K562 (cell line): Measurements from ENCODE around the gene PREX1. TPM values are rescaled to one million over a fixed set of nuclear protein-coding genes. Genes with fewer than 3 reads are reported as not detected.

Experiments
- ATAC-seq: fragments of 200-7000 bp; cut with Tn5 transposase; 3 replicates; pipeline ENCODE4 v1.9.1; 2020; ENCODE audit warnings: moderate library complexity
- BruUV-seq: library from RNA; stranded (reverse); fragments of 400-500 nt; replicated peaks from 2 replicates; lab custom pipeline; 2021; lab: Mats Ljungman, UMichigan
- CTCF ChIA-PET: fragments of 300-600 bp; formaldehyde crosslinking; extraction: SDS; loops from one replicate; lab custom pipeline; 2021; ENCODE audit warnings: low intra/inter-chr PET ratio; lab: Yijun Ruan, JAX
- POLR2A ChIA-PET: fragments of 300-600, 350-650 bp; sonication (Branson Sonifier 250); formaldehyde crosslinking; extraction: SDS; loops from one replicate; lab custom pipeline; 2021; ENCODE audit warnings: antibody characterized with exemption, inconsistent platforms; lab: Yijun Ruan, JAX
- DNase-seq, 4 experiments: peaks; one replicate each; pipeline versions ENCODE4 v3.0.0 to v3.0.0-alpha.2; 2011 to 2018; ENCODE audit warnings: low spot score in 3 of 4, mixed read lengths in 3 of 4; ENCODE audit errors: extremely low read depth in 1 of 4
- FAIRE-seq: peaks from 2 replicates; lab custom pipeline; 2011; peaks lifted over from hg19 to GRCh38; lab: Jason Lieb, UNC
- H2AFZ ChIP-seq: 2 replicates; pipeline ENCODE4 v1.6.0; 2011; ENCODE audit warnings: low read depth, low read length, control low read depth, inconsistent platforms
- H3K27ac ChIP-seq: fragments of 200-600 bp; 3 replicates; pipeline ENCODE4 v1.8.0; 2011; ENCODE audit warnings: low read depth, mild to moderate bottlenecking, control low read depth, inconsistent platforms, low read length, moderate library complexity, mixed read lengths; ENCODE audit errors: extremely low read depth
- H3K27me3 ChIP-seq, 2 experiments: fragments of 300-600 bp in 1 of 2; 2 replicates in 1 of 2; 3 replicates in 1 of 2; pipeline versions ENCODE4 v1.6.0 to v1.8.0; 2011; ENCODE audit warnings: inconsistent platforms in 2 of 2, low read length in 2 of 2, mild to moderate bottlenecking in 1 of 2, mixed read lengths in 1 of 2, moderate library complexity in 1 of 2; ENCODE audit not compliant: control insufficient read depth in 2 of 2, insufficient read depth in 2 of 2
- H3K36me3 ChIP-seq: fragments of 300-600 bp; 3 replicates; pipeline ENCODE4 v1.8.0; 2011; ENCODE audit warnings: mild to moderate bottlenecking, low read length, inconsistent platforms; ENCODE audit not compliant: control insufficient read depth, insufficient read depth
- H3K4me1 ChIP-seq, 2 experiments: fragments of 200-600 bp in 1 of 2; replicated peaks in 1 of 2; 2 replicates in 1 of 2; 3 replicates in 1 of 2; pipeline versions ENCODE4 v1.5.1 to v1.8.0; 2011; ENCODE audit warnings: inconsistent platforms in 2 of 2, low read length in 2 of 2, mild to moderate bottlenecking in 1 of 2, mixed read lengths in 1 of 2, moderate library complexity in 1 of 2; ENCODE audit not compliant: control insufficient read depth in 2 of 2, insufficient read depth in 2 of 2
- H3K4me2 ChIP-seq: 2 replicates; pipeline ENCODE4 v1.6.1; 2011; ENCODE audit warnings: low read length, control low read depth, inconsistent platforms, mixed read lengths; ENCODE audit not compliant: insufficient read depth
- H3K4me3 ChIP-seq: fragments of 200-600 bp; sonication (generic), shearing (Covaris generic); 2 replicates; pipeline ENCODE4 v1.5.1; 2016; ENCODE audit warnings: control low read depth, inconsistent platforms
- H3K79me2 ChIP-seq: fragments of 200-600 bp; 3 replicates; pipeline ENCODE4 v1.8.0; 2011; ENCODE audit warnings: low read length, inconsistent platforms; ENCODE audit not compliant: control insufficient read depth, insufficient read depth
- H3K9ac ChIP-seq, 2 experiments: 2 replicates each; pipeline versions ENCODE4 v1.6.0 to v1.6.1; 2011; ENCODE audit warnings: low read depth in 2 of 2, low read length in 2 of 2, control low read depth in 1 of 2, inconsistent platforms in 1 of 2, mild to moderate bottlenecking in 1 of 2, mixed read lengths in 1 of 2; ENCODE audit not compliant: insufficient read depth in 1 of 2
- H3K9me1 ChIP-seq: one replicate; pipeline ENCODE4 v1.6.0; 2011; ENCODE audit warnings: inconsistent platforms, mild to moderate bottlenecking, low read length, moderate library complexity; ENCODE audit not compliant: control insufficient read depth, insufficient read depth
- H3K9me3 ChIP-seq: replicated peaks from 2 replicates; pipeline ENCODE4 v1.5.1; 2011; ENCODE audit warnings: low read depth, low read length, inconsistent platforms; ENCODE audit not compliant: control insufficient read depth, insufficient read depth
- H4K20me1 ChIP-seq: replicated peaks from 2 replicates; pipeline ENCODE4 v1.6.1; 2011; ENCODE audit warnings: low read length, inconsistent platforms, mixed read lengths; ENCODE audit not compliant: control insufficient read depth, insufficient read depth
- ELK3 ChIP-seq: fragments of 450-650 bp; formaldehyde crosslinking; IDR thresholded peaks from 2 replicates; pipeline ENCODE4 v1.4.0; 2020; ENCODE audit warnings: mild to moderate bottlenecking
- FOSL1 ChIP-seq: fragments of 200-800 bp; sonication (Bioruptor generic); conservative IDR thresholded peaks from 2 replicates; pipeline ENCODE4 v1.6.1; 2016; ENCODE audit warnings: missing genetic modification characterization, missing compliant biosample characterization
- HNRNPK ChIP-seq: fragments of 200-400 bp; formaldehyde crosslinking; IDR thresholded peaks from one replicate; pipeline ENCODE4 v1.6.1; 2018; ENCODE audit warnings: mild to moderate bottlenecking, low read depth, low read length; ENCODE audit not compliant: poor library complexity, severe bottlenecking
- ILF3 ChIP-seq: fragments of 450-650 bp; IDR thresholded peaks from 2 replicates; pipeline ENCODE4 v1.6.1; 2018; ENCODE audit warnings: antibody characterized with exemption, mild to moderate bottlenecking, moderate library complexity, borderline replicate concordance
- NFIC ChIP-seq: fragments of 450-650 bp; IDR thresholded peaks from 2 replicates; pipeline ENCODE4 v1.6.1; 2017; ENCODE audit warnings: mild to moderate bottlenecking, inconsistent platforms
- NR3C1 ChIP-seq: sonication (generic); formaldehyde crosslinking; IDR thresholded peaks from 2 replicates; pipeline ENCODE4 v1.8.1; 2022; ENCODE audit warnings: missing genetic modification reagents
- SRF ChIP-seq, 2 experiments: fragments of 250-450, 450-650 bp in 1 of 2; sonication (Bioruptor Pico) in 1 of 2; sonication (generic) in 1 of 2; formaldehyde crosslinking; IDR thresholded peaks; 2 replicates each; pipeline versions ENCODE4 v1.5.0 to v1.5.1; 2020 to 2022; ENCODE audit warnings: mild to moderate bottlenecking in 1 of 2, missing genetic modification reagents in 1 of 2
- TCF7L2 ChIP-seq: fragments of 150-350 bp; IDR thresholded peaks from 2 replicates; pipeline ENCODE4 v1.6.1; 2016; ENCODE audit warnings: low read depth, mild to moderate bottlenecking, low read length, moderate library complexity
- ZBTB2 ChIP-seq: fragments of 450-650 bp; IDR thresholded peaks from 2 replicates; pipeline ENCODE4 v1.6.1; 2016; ENCODE audit warnings: antibody characterized with exemption
- ZNF124 ChIP-seq: sonication (generic); formaldehyde crosslinking; IDR thresholded peaks from 2 replicates; pipeline ENCODE4 v1.8.1; 2022; ENCODE audit warnings: missing genetic modification reagents
- WGBS: fragments of 100-300 bp; shearing (Covaris generic); methylation state at CpG from one replicate; pipeline ENCODE4 v1.1.6; 2016; ENCODE audit warnings: low coverage, mixed read lengths; ENCODE audit not compliant: insufficient coverage; ENCODE audit errors: missing lambda C conversion rate; 5-methylcytosine and 5-hydroxymethylcytosine counted together
- in situ Hi-C: fragments of 300-500 bp; cut with MboI; formaldehyde crosslinking; loops from 4 replicates; pipeline ENCODE4 v1.15.0; 2018; ENCODE audit warnings: inconsistent platforms, mixed read lengths
- intact Hi-C: fragments of 100-400 bp; cut with micrococcal nuclease; formaldehyde crosslinking; loops from 2 replicates; pipeline ENCODE4 v1.14.2; 2022
- polyA plus RNA-seq, 8 experiments: library from polyadenylated mRNA; depleted of rRNA in 4 of 8; stranded (reverse) in 5 of 8; unstranded in 3 of 8; fragments of >200 nt; fragmentation: Nextera tagmentation in 2 of 8; fragmentation: Illumina TruSeq in 1 of 8; extraction: Ambion mirVana in 2 of 8; extraction: Trizol in 1 of 8; gene quantifications; 2 replicates each; pipeline versions ENCODE4 v1.2.1 to v1.2.3, GENCODE V29; 2011 to 2014; ENCODE audit warnings: inconsistent platforms in 1 of 8, missing spikeins in 1 of 8
- total RNA-seq, 7 experiments: library from RNA; depleted of rRNA in 6 of 7; stranded (reverse); fragments of >200 nt in 6 of 7; fragmentation: Illumina TruSeq in 2 of 7; extraction: Trizol in 2 of 7; gene quantifications; 2 replicates each; pipeline versions ENCODE4 v1.2.1 to v1.2.3, GENCODE V29; 2011 to 2021; ENCODE audit warnings: low replicate concordance in 1 of 7
- TF ChIP-seq, protein P1 (sequence below): sonication (generic); formaldehyde crosslinking; IDR thresholded peaks from 2 replicates; pipeline ENCODE4 v1.8.0; 2022; ENCODE audit warnings: mild to moderate bottlenecking, missing genetic modification reagents

Gene PREX1
- total and polyA plus RNA-seq, 9 of the 15 experiments (the other 6 are each of a cell fraction or from before 2014, with no cell fraction given) = 0.37 to 10.4 (median 4.8) TPM

DNA sequence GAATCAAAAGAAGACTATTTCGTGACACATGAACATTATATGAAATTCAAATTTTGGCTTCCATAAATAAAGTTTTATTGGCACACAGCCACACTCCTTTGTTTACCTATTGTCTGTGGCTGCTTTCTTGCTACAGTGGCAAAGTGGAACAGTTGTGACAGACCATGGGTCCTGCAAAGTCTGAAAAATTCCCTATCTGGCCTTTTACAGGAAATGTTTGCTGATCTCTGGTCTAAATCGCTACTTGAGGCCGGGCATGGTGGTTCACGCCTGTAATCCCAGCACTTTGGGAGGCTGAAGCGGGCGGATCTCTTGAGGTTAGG lies 23.1 kb upstream of the PREX1 start (continued):
- peak; percentile 27; the same call in 1 of the 2 replicates for TF ChIP-seq NFIC
- no peak for TF ChIP-seq SRF (CRISPR knock-in tag; IDR thresholded peaks at IDR 0.05)
- no peak for TF ChIP-seq FOSL1
- TF ChIP-seq, protein P1, sequence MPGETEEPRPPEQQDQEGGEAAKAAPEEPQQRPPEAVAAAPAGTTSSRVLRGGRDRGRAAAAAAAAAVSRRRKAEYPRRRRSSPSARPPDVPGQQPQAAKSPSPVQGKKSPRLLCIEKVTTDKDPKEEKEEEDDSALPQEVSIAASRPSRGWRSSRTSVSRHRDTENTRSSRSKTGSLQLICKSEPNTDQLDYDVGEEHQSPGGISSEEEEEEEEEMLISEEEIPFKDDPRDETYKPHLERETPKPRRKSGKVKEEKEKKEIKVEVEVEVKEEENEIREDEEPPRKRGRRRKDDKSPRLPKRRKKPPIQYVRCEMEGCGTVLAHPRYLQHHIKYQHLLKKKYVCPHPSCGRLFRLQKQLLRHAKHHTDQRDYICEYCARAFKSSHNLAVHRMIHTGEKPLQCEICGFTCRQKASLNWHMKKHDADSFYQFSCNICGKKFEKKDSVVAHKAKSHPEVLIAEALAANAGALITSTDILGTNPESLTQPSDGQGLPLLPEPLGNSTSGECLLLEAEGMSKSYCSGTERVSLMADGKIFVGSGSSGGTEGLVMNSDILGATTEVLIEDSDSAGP (CRISPR knock-in tag) = no peak
- no peak for TF ChIP-seq ZNF124
- TF ChIP-seq NR3C1 = no peak
- TF ChIP-seq ILF3 = no peak
- TF ChIP-seq TCF7L2 = no peak

- Histone ChIP-seq H3K4me3 (no peak overlapping the region), H3K4me2 (no peak overlapping the region), H3K4me1 (peaks cover 14 to 21% of the 10 kb centered on the region in 2 experiments; a peak in 4 of 5 replicates), H4K20me1 (no peaks in the 10 kb centered on the region), H3K9me1 (no peaks in the 10 kb centered on the region), H3K9ac (no peak overlapping the region; a peak in 1 of 4 replicates), H3K27me3 (no peaks in the 10 kb centered on the region), H3K9me3 (no peaks in the 10 kb centered on the region), H3K79me2 (no peaks in the 10 kb centered on the region), H2AFZ (no peak overlapping the region), H3K36me3 (peaks cover 2% of the 10 kb centered on the region; the same call in 1 of the 3 replicates), H3K27ac (no peak overlapping the region)
- no peak for DNase-seq
- FAIRE-seq = no peak
- ChIA-PET CTCF (no interaction called here), POLR2A (interaction anchor here (0.6 to 1.7 kb wide), 8 partner anchors 8 to 196 kb away, joined by 3 to 6 read pairs (median 3); no protein-coding TSS in a partner anchor)
- intact Hi-C loops (no loop called here), in situ Hi-C loops (no loop called here)
- 35% methylated on average over 11 of the region's 11 CpGs for WGBS
- ATAC-seq = no peak
- TF ChIP-seq ZBTB2 (no peak), ELK3 (CRISPR knock-in tag) (no peak), NFIC (peak; percentile 75), HNRNPK (no peak)
- BruUV-seq = no TSS peak
Observed at GRCh38 chr20:48850257-48850976, 22.6 kb upstream of the PREX1 start.
